Lower lobe of right lung (tissue), 2 donors: ENCODE data around the gene HMGA1. TPM values are rescaled to one million over a fixed set of nuclear protein-coding genes. Genes with fewer than 3 reads are reported as not detected.

ENCODE experiments used
- ATAC-seq, 2 donors: fragments of 200-7000 bp; cut with Tn5 transposase; one replicate each; pipeline ENCODE4 v1.9.1; 2020 to 2022; ENCODE audit warnings: mild to moderate bottlenecking in 2 of 2, moderate library complexity in 2 of 2
- DNase-seq: peaks from one replicate; pipeline ENCODE4 v3.0.0-alpha.2; 2020
- H3K27ac ChIP-seq: fragments of 200-600 bp; one replicate; pipeline ENCODE4 v1.8.0; 2022
- H3K27me3 ChIP-seq: fragments of 200-600 bp; one replicate; pipeline ENCODE4 v1.8.0; 2022; ENCODE audit warnings: low read depth
- H3K36me3 ChIP-seq: fragments of 200-600 bp; one replicate; pipeline ENCODE4 v1.8.0; 2022; ENCODE audit warnings: mild to moderate bottlenecking
- H3K4me1 ChIP-seq: fragments of 200-600 bp; one replicate; pipeline ENCODE4 v1.8.0; 2022
- H3K4me3 ChIP-seq: fragments of 200-600 bp; one replicate; pipeline ENCODE4 v1.8.0; 2022; ENCODE audit warnings: mild to moderate bottlenecking
- H3K9me3 ChIP-seq: fragments of 200-600 bp; one replicate; pipeline ENCODE4 v1.8.0; 2022
- intact Hi-C: fragments of 100-400 bp; cut with DNase I; formaldehyde crosslinking; loops from one replicate; pipeline ENCODE4 v1.11.0; 2022
- long read RNA-seq: library from polyadenylated mRNA; unstranded; transcript quantifications from one replicate; pipeline ENCODE4 v2.0.0, GENCODE V29; 2021
- total RNA-seq: library from RNA; stranded (reverse); fragmentation: NEBNext Ultra II Directional; extraction: Animal tissue kit (Norgen Biotek cat#: 25700); gene quantifications from one replicate; pipeline ENCODE4 v1.2.1, GENCODE V29; 2021
- TF ChIP-seq, protein P1 (sequence below): fragments of 200-600 bp; IDR thresholded peaks from one replicate; pipeline ENCODE4 v1.8.0; 2022; ENCODE audit warnings: antibody characterized with exemption, mild to moderate bottlenecking
- donor health status: DM: no; HTN: yes; CAD: no; lungs with severe emphysema.

HMGA1 gene
- 63.5 TPM for total RNA-seq
- long read RNA-seq, transcript HMGA1-201 (6 exons, 1,920 nt): major isoform, 27 of 64 reads
- long read RNA-seq, transcript HMGA1-204 (6 exons, 1,887 nt): minor isoform, 8 of 64 reads
- long read RNA-seq, partial matches to known transcripts: 22 of 64 reads
- long read RNA-seq, other reads (novel, unspliced or antisense): 2 of 64 reads

DNA sequence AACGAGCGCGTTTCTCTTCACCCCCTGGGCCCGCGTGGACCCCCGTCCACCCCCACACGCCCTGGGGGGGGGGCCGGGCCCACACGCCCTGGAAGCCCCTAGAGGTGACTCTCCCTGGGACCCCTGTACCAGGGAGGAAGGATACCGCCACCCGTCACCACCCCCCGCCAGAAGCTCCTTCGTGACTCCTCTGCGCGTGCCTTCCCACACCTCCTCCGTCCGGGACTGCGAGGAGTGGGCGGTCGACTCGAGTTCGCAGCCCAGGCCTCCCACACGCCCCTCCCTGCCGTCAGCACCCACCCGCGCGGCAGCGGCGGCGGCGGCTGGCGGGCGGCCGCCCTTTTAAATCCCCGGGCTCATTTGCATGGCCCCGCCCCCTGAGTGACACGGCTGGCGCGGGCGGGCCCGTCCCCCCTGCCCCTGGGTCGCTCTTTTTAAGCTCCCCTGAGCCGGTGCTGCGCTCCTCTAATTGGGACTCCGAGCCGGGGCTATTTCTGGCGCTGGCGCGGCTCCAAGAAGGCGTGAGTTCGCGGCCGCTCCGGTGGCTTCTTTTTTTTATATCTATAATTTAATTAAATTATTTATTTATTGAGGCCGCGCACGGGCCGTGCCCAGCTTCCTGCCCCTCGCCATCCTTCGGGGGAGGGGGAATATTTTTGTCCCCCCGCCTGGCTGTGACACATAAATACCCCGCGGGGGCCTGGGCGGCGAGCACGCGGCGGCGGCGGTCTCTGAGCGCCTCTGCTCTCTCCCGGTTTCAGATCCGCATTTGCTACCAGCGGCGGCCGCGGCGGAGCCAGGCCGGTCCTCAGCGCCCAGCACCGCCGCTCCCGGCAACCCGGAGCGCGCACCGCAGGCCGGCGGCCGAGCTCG, at the start of gene HMGA1:
TSS of gene HMGA1 (plus strand) at position 431 of the 873 bp plus-strand sequence. CDS start 3,908 bp downstream, outside the sequence.
- Histone ChIP-seq H3K36me3 (peaks cover 11% of the 10 kb centered on the region), H3K9me3 (no peaks in the 10 kb centered on the region), H3K4me1 (peaks cover 23% of the 10 kb centered on the region), H3K27ac (peak within 1 kb of the TSS; percentile 87), H3K4me3 (peak within 1 kb of the TSS; percentile 80), H3K27me3 (no peaks in the 10 kb centered on the region)
- TF ChIP-seq, protein P1, sequence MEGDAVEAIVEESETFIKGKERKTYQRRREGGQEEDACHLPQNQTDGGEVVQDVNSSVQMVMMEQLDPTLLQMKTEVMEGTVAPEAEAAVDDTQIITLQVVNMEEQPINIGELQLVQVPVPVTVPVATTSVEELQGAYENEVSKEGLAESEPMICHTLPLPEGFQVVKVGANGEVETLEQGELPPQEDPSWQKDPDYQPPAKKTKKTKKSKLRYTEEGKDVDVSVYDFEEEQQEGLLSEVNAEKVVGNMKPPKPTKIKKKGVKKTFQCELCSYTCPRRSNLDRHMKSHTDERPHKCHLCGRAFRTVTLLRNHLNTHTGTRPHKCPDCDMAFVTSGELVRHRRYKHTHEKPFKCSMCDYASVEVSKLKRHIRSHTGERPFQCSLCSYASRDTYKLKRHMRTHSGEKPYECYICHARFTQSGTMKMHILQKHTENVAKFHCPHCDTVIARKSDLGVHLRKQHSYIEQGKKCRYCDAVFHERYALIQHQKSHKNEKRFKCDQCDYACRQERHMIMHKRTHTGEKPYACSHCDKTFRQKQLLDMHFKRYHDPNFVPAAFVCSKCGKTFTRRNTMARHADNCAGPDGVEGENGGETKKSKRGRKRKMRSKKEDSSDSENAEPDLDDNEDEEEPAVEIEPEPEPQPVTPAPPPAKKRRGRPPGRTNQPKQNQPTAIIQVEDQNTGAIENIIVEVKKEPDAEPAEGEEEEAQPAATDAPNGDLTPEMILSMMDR: no peak
- ATAC-seq (peak; percentile 91 to 94), DNase-seq (peak; percentile 94)
- intact Hi-C loops: no loop called here

DNA sequence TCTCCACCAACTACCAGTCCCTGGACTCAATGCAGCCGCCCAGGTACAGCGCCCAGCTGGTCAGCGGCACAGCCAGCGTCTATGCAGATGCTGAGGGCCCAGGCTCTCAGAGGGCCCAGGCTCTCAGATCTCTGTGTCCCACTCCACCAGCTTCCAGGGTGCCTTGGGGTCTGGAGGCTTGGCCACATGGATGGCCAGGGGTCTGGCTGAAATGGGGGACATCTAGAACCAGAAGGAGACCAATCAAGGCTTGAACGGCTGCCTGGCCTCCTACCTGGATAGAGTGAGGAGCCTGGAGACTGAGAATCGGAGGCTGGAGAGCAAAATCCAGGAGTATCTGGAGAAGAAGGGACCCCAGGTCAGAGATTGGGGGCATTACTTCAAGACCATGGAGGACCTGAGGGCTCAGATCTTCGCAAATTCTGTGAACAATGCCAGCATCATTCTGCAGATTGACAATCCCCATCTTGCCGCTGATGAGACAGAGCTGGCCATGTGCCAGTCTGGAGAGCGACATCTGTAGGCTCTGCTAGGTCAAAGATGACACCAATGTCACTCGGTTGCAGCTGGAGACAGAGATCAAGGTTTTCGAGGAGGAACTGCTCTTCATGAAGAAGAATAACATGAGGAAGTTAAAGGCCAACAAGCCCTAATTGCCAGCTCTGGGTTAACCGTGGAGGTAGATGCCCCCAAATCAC, 46.7 kb upstream of the HMGA1 start:
- Histone ChIP-seq H3K27me3 (no peaks in the 10 kb centered on the region), H3K4me1 (no peaks in the 10 kb centered on the region), H3K27ac (no peak overlapping the region), H3K36me3 (no peaks in the 10 kb centered on the region), H3K9me3 (no peaks in the 10 kb centered on the region), H3K4me3 (no peak overlapping the region)
- ATAC-seq (peak in 1 of 2 donors; percentile 41), DNase-seq (peak; percentile 66)
- intact Hi-C loops: no loop called here
- TF ChIP-seq, protein P1: no peak

DNA sequence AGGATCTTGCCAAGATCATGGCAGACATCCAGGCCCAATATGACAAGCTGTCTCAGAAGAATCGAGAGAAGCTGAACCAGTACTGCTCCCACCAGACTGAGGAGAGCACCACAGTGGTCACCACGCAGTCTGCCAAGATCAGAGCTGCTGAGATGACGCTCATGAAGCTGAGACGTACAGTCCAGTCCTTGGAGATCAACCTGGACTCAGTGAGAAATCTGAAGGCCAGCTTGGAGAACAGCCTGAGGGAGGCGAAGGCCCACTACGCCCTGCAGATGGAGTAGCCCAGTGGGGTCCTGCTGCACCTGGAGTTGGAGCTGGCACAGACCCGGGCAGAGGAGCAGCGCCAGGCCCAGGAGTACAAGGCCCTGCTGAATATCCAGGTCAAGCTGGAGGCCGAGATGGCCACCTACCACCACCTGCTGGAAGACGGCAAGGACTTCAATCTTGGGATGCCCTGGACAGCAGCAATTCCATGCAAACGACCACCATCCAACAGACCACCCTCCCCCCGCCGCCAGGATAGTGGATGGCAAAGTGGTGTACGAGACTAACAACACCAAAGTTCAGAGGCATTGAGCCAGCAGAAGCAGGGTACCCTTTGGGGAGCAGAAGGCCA, 46.1 kb upstream of the HMGA1 start:
- intact Hi-C loops: no loop called here
- Histone ChIP-seq H3K36me3 (no peaks in the 10 kb centered on the region), H3K27me3 (no peaks in the 10 kb centered on the region), H3K9me3 (no peaks in the 10 kb centered on the region), H3K27ac (no peak overlapping the region), H3K4me3 (no peak overlapping the region), H3K4me1 (no peaks in the 10 kb centered on the region)
- TF ChIP-seq, protein P1: no peak
- DNase-seq (no peak), ATAC-seq (no peak)

DNA sequence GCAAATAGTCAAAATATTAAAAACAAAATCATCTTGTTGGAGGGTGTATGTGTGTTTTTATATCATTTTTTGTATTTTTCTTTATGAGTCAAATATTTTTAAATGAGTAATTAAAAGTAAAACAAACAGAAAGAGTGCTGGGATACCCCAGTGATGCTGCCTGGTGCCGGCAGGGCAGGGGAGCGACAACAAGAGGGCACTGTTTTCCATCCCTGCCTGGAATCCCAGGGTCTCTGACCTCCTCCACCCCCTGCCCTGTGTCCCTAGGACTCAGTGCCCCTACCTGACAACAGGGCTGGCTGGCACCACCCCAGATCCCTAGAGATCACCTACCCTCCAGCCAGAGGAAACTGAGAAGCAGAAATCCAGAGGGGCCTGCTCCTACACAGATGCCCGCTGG, 41.9 kb upstream of the HMGA1 start:
- intact Hi-C loops: no loop called here
- Histone ChIP-seq H3K4me1 (peaks cover 8% of the 10 kb centered on the region), H3K27me3 (no peaks in the 10 kb centered on the region), H3K27ac (no peak overlapping the region), H3K9me3 (no peaks in the 10 kb centered on the region), H3K4me3 (no peak overlapping the region), H3K36me3 (no peaks in the 10 kb centered on the region)
- DNase-seq: no peak
- no peak for ATAC-seq
- TF ChIP-seq, protein P1: no peak

GRCh38 chr6:34195726-34196115, 41.0 kb upstream of the HMGA1 start:
- no peaks in the 10 kb centered on the region for H3K9me3 ChIP-seq
- intact Hi-C loops: no loop called here
- no peaks in the 10 kb centered on the region for H3K27me3 ChIP-seq
- ATAC-seq (peak in 1 of 2 donors; percentile 16), DNase-seq (peak; percentile 50)
- peak overlapping the region; percentile 68 for H3K4me3 ChIP-seq
- TF ChIP-seq, protein P1: no peak
- H3K36me3 ChIP-seq: no peaks in the 10 kb centered on the region
- no peak overlapping the region for H3K27ac ChIP-seq
- peaks cover 8% of the 10 kb centered on the region for H3K4me1 ChIP-seq
